ENCODE data around the gene MYG1. TPM values are rescaled to one million over a fixed set of nuclear protein-coding genes. Genes with fewer than 3 reads are reported as not detected.
A peak's percentile ranks its signal among the peaks of the same experiment; 100 is the strongest.
"Not testable (repeated sequence)": the region's sequence is repeated elsewhere in the genome, so short reads cannot be mapped to it uniquely, and the experiment has no call there.

The MYG1 gene
- total RNA-seq, 1 experiment from 2014 or later: 43.8 TPM

GRCh38 chr12:53324113-53324778 is 24.8 kb downstream of the MYG1 start:
- in situ Hi-C loops (cut with HindIII; ENCODE audit: low sequenced_read_pairs): no loop called here
- no peak for DNase-seq (ENCODE audit: low spot score)

GRCh38 chr12:53324779-53325510 is 25.4 kb downstream of the MYG1 start:
- DNase-seq (ENCODE audit: low spot score): peak; percentile 81
- in situ Hi-C loops (cut with HindIII; ENCODE audit: low sequenced_read_pairs): no loop called here

GRCh38 chr12:53325511-53326061 is 26.1 kb downstream of the MYG1 start:
- in situ Hi-C loops (cut with HindIII; ENCODE audit: low sequenced_read_pairs): no loop called here

DNA sequence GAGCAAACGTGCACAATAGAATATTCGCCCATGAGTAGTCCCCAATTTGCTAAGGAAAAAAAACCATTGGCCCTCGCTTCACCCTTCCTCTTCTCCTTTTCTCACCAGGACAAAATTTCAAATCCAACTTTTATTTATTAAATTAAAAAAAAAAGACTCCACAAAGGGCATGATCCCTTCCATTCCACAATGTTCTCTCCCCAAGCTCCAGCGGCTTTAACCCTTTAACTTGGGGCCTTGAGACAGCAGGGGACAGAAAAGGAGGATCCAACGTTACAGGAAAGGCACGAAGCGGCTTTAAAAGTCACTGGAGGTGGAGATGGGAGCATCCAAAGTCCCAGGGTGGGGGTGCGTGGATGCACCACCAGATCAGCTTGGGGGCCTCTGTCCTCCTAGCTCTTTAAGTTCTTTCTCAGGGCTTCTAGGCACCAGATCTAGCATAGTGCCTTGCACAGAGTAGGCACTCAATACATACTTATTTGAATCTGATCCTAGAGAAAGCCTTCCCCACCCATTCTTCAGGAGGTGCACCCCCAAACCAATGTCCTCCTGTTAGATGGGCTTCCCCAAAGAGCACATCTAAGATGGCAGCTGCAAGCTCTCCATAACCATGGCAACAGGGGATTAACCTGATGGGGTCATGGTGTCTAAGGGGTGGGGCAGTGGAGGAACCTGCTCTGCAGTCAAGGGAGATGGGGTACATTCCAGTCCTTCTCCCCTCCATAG is 27.1 kb downstream of the MYG1 start:
- in situ Hi-C loops (cut with HindIII; ENCODE audit: low sequenced_read_pairs): no loop called here
- DNase-seq (ENCODE audit: low spot score): no peak

More at GRCh38 chr12:53325511-53326061, 26.1 kb downstream of the MYG1 start:
- peak; percentile 25 for DNase-seq (ENCODE audit: low spot score)

GRCh38 chr12:53327435-53328042 is 28.0 kb downstream of the MYG1 start:
- in situ Hi-C loops (cut with HindIII; ENCODE audit: low sequenced_read_pairs): no loop called here
- DNase-seq (ENCODE audit: low spot score): peak; percentile 22

GRCh38 chr12:53328043-53328435 is 28.5 kb downstream of the MYG1 start:
- in situ Hi-C loops (cut with HindIII; ENCODE audit: low sequenced_read_pairs): no loop called here

DNA sequence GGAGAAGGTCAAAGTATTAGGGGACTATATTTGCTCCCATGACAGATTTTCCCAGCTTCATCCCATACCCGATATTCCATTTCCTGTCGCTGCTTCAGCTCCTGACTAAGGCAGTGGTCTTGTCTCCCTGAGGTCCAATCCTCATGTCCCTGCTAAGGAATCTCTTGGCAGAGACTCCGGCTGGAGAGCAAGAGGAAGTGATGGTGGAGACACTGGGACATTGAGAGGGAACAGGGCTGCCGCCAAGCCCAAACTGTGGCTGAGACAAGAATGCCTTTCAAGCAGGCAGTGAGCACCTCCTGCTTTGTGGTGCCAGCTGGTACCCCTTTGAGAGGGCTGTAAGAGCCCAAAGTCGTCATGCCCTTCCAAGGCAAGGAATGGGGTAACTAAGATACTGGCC is 31.2 kb downstream of the MYG1 start:
- no peak for DNase-seq (ENCODE audit: low spot score)
- in situ Hi-C loops (cut with HindIII; ENCODE audit: low sequenced_read_pairs): no loop called here

More at GRCh38 chr12:53328043-53328435, 28.5 kb downstream of the MYG1 start:
- no peak for DNase-seq (ENCODE audit: low spot score)

- DNase-seq (ENCODE audit: low spot score); in situ Hi-C loops (cut with HindIII; ENCODE audit: low sequenced_read_pairs): not testable (repeated sequence)
Measured at GRCh38 chr12:53332339-53332738, 32.8 kb downstream of the MYG1 start.

- in situ Hi-C loops (cut with HindIII; ENCODE audit: low sequenced_read_pairs): no loop called here
- DNase-seq (ENCODE audit: low spot score): no peak
Measured at GRCh38 chr12:53332744-53333143, 33.2 kb downstream of the MYG1 start.

GRCh38 chr12:53333289-53333688 is 33.8 kb downstream of the MYG1 start:
- in situ Hi-C loops (cut with HindIII; ENCODE audit: low sequenced_read_pairs): no loop called here
- no peak for DNase-seq (ENCODE audit: low spot score)

DNA sequence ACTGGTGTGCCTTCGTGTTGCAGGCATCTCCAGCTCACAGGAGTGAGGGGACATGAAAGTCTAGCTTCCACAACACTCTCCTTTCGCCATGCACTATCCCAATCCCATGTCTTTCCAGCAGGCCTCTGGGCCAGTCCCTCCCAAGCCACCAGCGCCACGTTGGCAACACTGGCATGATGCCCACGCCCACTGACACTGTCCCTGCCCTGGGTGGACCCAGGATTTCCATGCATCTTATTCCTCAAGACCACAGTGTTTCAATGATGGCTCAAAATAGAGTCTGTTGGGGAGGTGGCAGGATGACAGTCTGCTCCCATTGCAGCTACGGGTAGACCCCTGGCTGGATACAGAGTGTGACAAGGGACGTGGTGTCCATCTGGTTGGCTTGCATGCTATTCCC is 34.4 kb downstream of the MYG1 start:
- in situ Hi-C loops (cut with HindIII; ENCODE audit: low sequenced_read_pairs): no loop called here
- DNase-seq (ENCODE audit: low spot score): no peak

DNA sequence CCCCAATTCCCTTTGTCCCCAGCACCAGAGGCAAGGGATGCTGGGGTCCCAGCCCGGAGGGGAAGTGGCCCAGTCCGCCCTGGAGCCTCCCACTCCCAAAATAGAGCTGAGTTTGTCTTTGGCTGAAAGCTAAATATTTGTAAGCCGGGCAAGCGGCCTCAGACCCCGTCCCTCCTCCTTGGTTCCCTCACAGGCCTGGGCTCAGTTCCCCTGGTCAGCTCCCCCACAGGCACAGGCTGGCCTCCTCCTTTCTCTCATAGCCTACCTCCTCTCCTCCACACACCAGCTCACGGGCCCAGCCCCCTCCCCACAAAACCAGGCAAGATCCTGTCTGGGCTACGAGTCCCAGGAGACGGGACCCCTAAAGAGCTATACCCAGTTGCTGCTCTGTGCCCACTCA is 35.3 kb downstream of the MYG1 start:
- DNase-seq (ENCODE audit: low spot score): no peak
- in situ Hi-C loops (cut with HindIII; ENCODE audit: low sequenced_read_pairs): no loop called here

DNA sequence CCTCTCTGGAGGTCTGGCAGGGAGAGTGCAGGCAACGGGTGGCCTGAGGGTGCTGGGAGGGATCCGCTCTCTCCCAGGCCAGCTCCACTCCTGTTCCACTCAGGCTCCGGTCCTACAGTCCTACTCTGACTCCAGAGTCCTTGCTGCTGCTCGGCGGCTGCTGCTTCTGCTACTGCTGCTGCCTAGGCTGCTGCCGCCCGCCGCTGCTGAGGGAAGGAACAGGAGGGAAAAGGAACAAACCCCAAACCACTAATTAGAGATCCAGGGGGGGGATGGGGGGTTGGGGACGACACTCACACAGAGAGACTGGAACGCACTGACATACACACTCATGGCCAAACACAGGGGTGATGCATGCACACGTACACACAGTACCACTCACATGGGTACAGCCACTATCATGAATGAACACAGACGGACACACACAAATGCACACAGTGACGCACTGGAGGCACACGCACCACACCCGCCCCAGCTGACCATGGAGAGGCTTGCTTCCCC is 36.7 kb downstream of the MYG1 start, which contains the start of gene SP7:
TSS of gene SP7 (minus strand) at position 174 of the 501 bp plus-strand sequence. CDS start 708 bp downstream, outside the sequence.
- DNase-seq (ENCODE audit: low spot score): no peak

GRCh38 chr12:53338017-53338416 is 38.5 kb downstream of the MYG1 start:
- in situ Hi-C loops (cut with HindIII; ENCODE audit: low sequenced_read_pairs): no loop called here
- DNase-seq (ENCODE audit: low spot score): no peak

More for the DNA sequence above, 36.7 kb downstream of the MYG1 start, which contains the start of gene SP7:
- in situ Hi-C loops (cut with HindIII; ENCODE audit: low sequenced_read_pairs): no loop called here

DNA sequence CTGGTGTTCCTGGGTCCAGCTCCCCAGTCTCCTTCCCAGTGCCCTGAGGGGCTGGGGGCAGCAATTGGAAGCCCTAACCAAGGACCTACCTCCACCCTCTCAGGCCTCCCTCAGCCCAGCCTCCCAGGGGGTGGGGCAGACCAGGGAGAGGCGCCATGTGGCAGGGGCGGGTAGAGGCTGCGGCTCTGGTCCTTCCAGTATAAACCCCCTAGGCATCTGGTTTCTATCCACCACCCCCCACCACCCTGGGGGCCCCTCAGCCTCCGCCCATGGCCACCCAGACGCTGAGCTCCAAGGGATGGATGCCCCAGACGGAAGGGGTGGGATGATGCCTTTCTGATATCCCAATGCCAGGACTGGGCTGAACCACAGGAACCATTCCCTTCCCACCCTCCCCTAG is 39.4 kb downstream of the MYG1 start:
- DNase-seq (ENCODE audit: low spot score): no peak
- in situ Hi-C loops (cut with HindIII; ENCODE audit: low sequenced_read_pairs): no loop called here

GRCh38 chr12:53340398-53340797 is 40.9 kb downstream of the MYG1 start:
- in situ Hi-C loops (cut with HindIII; ENCODE audit: low sequenced_read_pairs): loop anchor here (5.0 kb wide), 1 partner anchor 172 kb away; no protein-coding TSS in a partner anchor

GRCh38 chr12:53343449-53343848 is 44.0 kb downstream of the MYG1 start:
- DNase-seq (ENCODE audit: low spot score): no peak
- in situ Hi-C loops (cut with HindIII; ENCODE audit: low sequenced_read_pairs): loop anchor here (5.0 kb wide), 1 partner anchor 169 kb away; no protein-coding TSS in a partner anchor

More at GRCh38 chr12:53340398-53340797, 40.9 kb downstream of the MYG1 start:
- no peak for DNase-seq (ENCODE audit: low spot score)

DNA sequence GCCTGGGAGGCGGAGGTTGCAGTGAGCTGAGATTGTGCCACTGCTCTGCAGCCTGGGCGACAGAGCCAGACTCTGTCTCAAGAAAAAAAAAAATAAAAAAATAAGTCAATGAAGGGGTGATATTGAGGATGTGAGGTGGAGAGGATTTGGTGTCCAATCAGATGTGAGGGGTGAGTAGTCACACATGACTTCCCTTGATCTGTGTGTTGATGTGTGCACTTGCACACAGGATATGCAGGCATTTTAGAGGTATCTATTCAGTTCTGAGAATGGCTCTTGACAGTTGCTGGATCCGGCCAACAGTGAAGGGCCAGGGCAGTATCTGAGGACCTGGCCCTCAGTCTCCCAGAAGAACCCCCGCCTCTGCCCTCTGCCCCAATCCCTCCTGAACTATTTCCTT is 44.5 kb downstream of the MYG1 start:
- no peak for DNase-seq (ENCODE audit: low spot score)
- in situ Hi-C loops (cut with HindIII; ENCODE audit: low sequenced_read_pairs): loop anchor here (5.0 kb wide), 1 partner anchor 168 kb away; no protein-coding TSS in a partner anchor

GRCh38 chr12:53344487-53344823 is 45.0 kb downstream of the MYG1 start:
- in situ Hi-C loops (cut with HindIII; ENCODE audit: low sequenced_read_pairs): loop anchor here (5.0 kb wide), 1 partner anchor 168 kb away; no protein-coding TSS in a partner anchor
- DNase-seq (ENCODE audit: low spot score): no peak

Data from G401 (cell line).